HepG2 (cell line): Measurements from ENCODE around the gene EPB41L1. TPM values are rescaled to one million over a fixed set of nuclear protein-coding genes. Genes with fewer than 3 reads are reported as not detected.

ENCODE experiments used
- ARHGAP35 ChIP-seq: sonication (generic); formaldehyde crosslinking; IDR thresholded peaks from 2 replicates; pipeline ENCODE4 v1.9.0; 2022; ENCODE audit warnings: mild to moderate bottlenecking, inconsistent platforms, moderate library complexity, missing genetic modification reagents, borderline replicate concordance
- E2F5 ChIP-seq: sonication (generic); formaldehyde crosslinking; conservative IDR thresholded peaks from 2 replicates; pipeline ENCODE4 v1.4.0; 2020; ENCODE audit warnings: missing genetic modification reagents
- MLXIP ChIP-seq: sonication (generic); formaldehyde crosslinking; IDR thresholded peaks from 2 replicates; pipeline ENCODE4 v1.9.0; 2021; ENCODE audit warnings: missing genetic modification reagents, borderline replicate concordance
- PBX2 ChIP-seq: IDR thresholded peaks from 2 replicates; pipeline ENCODE4 v1.6.1; 2016; ENCODE audit warnings: control low read depth
- SMAD1 ChIP-seq: sonication (generic); formaldehyde crosslinking; IDR thresholded peaks from 2 replicates; pipeline ENCODE4 v1.4.0; 2020; ENCODE audit warnings: missing genetic modification reagents, low read depth, mild to moderate bottlenecking, borderline replicate concordance
- SMYD3 ChIP-seq: sonication (generic); formaldehyde crosslinking; IDR thresholded peaks from 2 replicates; pipeline ENCODE4 v1.8.1; 2023; ENCODE audit warnings: mild to moderate bottlenecking, missing genetic modification reagents
- SNAI1 ChIP-seq: sonication (generic); formaldehyde crosslinking; IDR thresholded peaks from 2 replicates; pipeline ENCODE4 v1.5.0; 2020; ENCODE audit warnings: mild to moderate bottlenecking, missing genetic modification reagents, borderline replicate concordance
- STAT6 ChIP-seq: sonication (generic); formaldehyde crosslinking; IDR thresholded peaks from 2 replicates; pipeline ENCODE4 v1.4.0; 2020; ENCODE audit warnings: missing genetic modification reagents, mild to moderate bottlenecking, borderline replicate concordance
- U2AF2 ChIP-seq: fragments of 200-400 bp; formaldehyde crosslinking; IDR thresholded peaks from 2 replicates; pipeline ENCODE4 v1.6.1; 2017; ENCODE audit warnings: low read depth, mild to moderate bottlenecking, low read length
- ZKSCAN5 ChIP-seq: sonication (generic); formaldehyde crosslinking; IDR thresholded peaks from 2 replicates; pipeline ENCODE4 v1.5.1; 2020; ENCODE audit warnings: mild to moderate bottlenecking, missing genetic modification reagents
- ZNF263 ChIP-seq: sonication (generic); formaldehyde crosslinking; IDR thresholded peaks from 2 replicates; pipeline ENCODE4 v1.4.0; 2020; ENCODE audit warnings: missing genetic modification reagents
- ZNF329 ChIP-seq: sonication (generic); formaldehyde crosslinking; IDR thresholded peaks from 2 replicates; pipeline ENCODE4 v1.9.0; 2021; ENCODE audit warnings: low read depth, mild to moderate bottlenecking, missing genetic modification reagents
- ZNF34 ChIP-seq: sonication (generic); formaldehyde crosslinking; IDR thresholded peaks from 2 replicates; pipeline ENCODE4 v1.4.0; 2020; ENCODE audit warnings: mild to moderate bottlenecking, missing genetic modification reagents, borderline replicate concordance
- ZNF503 ChIP-seq: sonication (generic); formaldehyde crosslinking; IDR thresholded peaks from 2 replicates; pipeline ENCODE4 v1.4.0; 2020; ENCODE audit warnings: missing genetic modification reagents
- ZNF576 ChIP-seq: sonication (generic); formaldehyde crosslinking; IDR thresholded peaks from 2 replicates; pipeline ENCODE4 v1.4.0; 2020; ENCODE audit warnings: mild to moderate bottlenecking, missing genetic modification reagents
- ZNF841 ChIP-seq: sonication (generic); formaldehyde crosslinking; IDR thresholded peaks from 2 replicates; pipeline ENCODE4 v1.8.1; 2023; ENCODE audit warnings: missing genetic modification reagents, borderline replicate concordance
- polyA plus RNA-seq, 8 experiments: library from polyadenylated mRNA; depleted of rRNA in 3 of 8; stranded (reverse) in 7 of 8; unstranded in 1 of 8; fragments of >200 nt; fragmentation: Illumina TruSeq in 4 of 8; extraction: Trizol in 4 of 8; gene quantifications; 2 replicates each; pipeline versions ENCODE4 v1.2.1 to v1.2.3, GENCODE V29; 2011 to 2016; ENCODE audit warnings: low read depth in 4 of 8, missing spikeins in 1 of 8, mixed read lengths in 1 of 8; ENCODE audit not compliant: insufficient read depth in 1 of 8
- total RNA-seq, 5 experiments: library from RNA; depleted of rRNA; stranded (reverse); fragments of >200 nt; fragmentation: Illumina TruSeq; extraction: Trizol; gene quantifications; 2 replicates each; pipeline ENCODE4 v1.2.3, GENCODE V29; 2016; ENCODE audit warnings: low read depth in 1 of 5

EPB41L1 gene
- total and polyA plus RNA-seq, 2 of the 13 experiments (the other 11 are each of a cell fraction or from before 2014, with no cell fraction given): 16.7 to 39.0 TPM

GRCh38 chr20:36182604-36183154 is 28.1 kb downstream of the EPB41L1 start (continued):
- peak; percentile 8; the same call in 1 of the 2 replicates for TF ChIP-seq PBX2 (CRISPR knock-in tag)
- TF ChIP-seq ZNF576 (CRISPR knock-in tag): 0 out of 2 replicates have a peak, but pooled peaks have one; percentile 81
- TF ChIP-seq SMYD3 (CRISPR knock-in tag): 0 out of 2 replicates have a peak, but pooled peaks have one; percentile 81
- no peak for TF ChIP-seq SMAD1 (CRISPR knock-in tag)
- no peak for TF ChIP-seq ZNF34 (CRISPR knock-in tag)
- TF ChIP-seq SNAI1: peak; percentile 73; the same call in 1 of the 2 replicates
- TF ChIP-seq ZNF841 (CRISPR knock-in tag): no peak
- no peak for TF ChIP-seq STAT6 (CRISPR knock-in tag)
- no peak for TF ChIP-seq ARHGAP35 (CRISPR knock-in tag)
- no peak for TF ChIP-seq U2AF2
- TF ChIP-seq ZKSCAN5 (CRISPR knock-in tag): no peak; the same call in 1 of the 2 replicates
- TF ChIP-seq MLXIP (CRISPR knock-in tag): peak; percentile 95; the same call in 1 of the 2 replicates
- TF ChIP-seq ZNF329 (CRISPR knock-in tag): no peak; the same call in 1 of the 2 replicates
- peak; percentile 27; the same call in 1 of the 2 replicates for TF ChIP-seq ZNF263 (CRISPR knock-in tag)
- no peak for TF ChIP-seq E2F5 (CRISPR knock-in tag)
- no peak; the same call in none of the 2 replicates for TF ChIP-seq ZNF503 (CRISPR knock-in tag)
